Right lobe of liver (tissue), 6 donors: Measurements from ENCODE around the gene AGAP3. TPM values are rescaled to one million over a fixed set of nuclear protein-coding genes. Genes with fewer than 3 reads are reported as not detected.

Experiments used
- ATAC-seq, 4 donors: fragments of 200-7000 bp; cut with Tn5 transposase; one replicate each; pipeline ENCODE4 v1.9.1; 2020; ENCODE audit warnings: mild to moderate bottlenecking in 4 of 4, moderate library complexity in 4 of 4
- DNase-seq, 3 donors: peaks; one replicate each; pipeline ENCODE4 v3.0.0-alpha.2; 2020
- H3K27ac ChIP-seq, 3 donors: fragments of 200-600 bp; one replicate each; pipeline ENCODE4 v1.8.0; 2022
- H3K27me3 ChIP-seq, 2 donors: fragments of 200-600 bp; one replicate each; pipeline ENCODE4 v1.8.0; 2022
- H3K36me3 ChIP-seq, 4 donors: fragments of 200-600 bp; sonication (generic) in 1 of 4; one replicate each; pipeline versions ENCODE4 v1.5.1 to v1.8.0; 2017 to 2022; ENCODE audit warnings: control low read depth in 1 of 4
- H3K4me1 ChIP-seq, 4 donors: fragments of 200-600 bp; sonication (generic) in 1 of 4; one replicate each; pipeline versions ENCODE4 v1.5.1 to v1.8.0; 2017 to 2022; ENCODE audit warnings: control low read depth in 1 of 4
- H3K4me3 ChIP-seq, 3 donors: fragments of 200-600 bp; one replicate each; pipeline ENCODE4 v1.8.0; 2022
- H3K9me3 ChIP-seq, 4 donors: fragments of 200-600 bp; sonication (generic) in 1 of 4; one replicate each; pipeline versions ENCODE4 v1.5.1 to v1.8.0; 2017 to 2022; ENCODE audit warnings: control low read depth in 1 of 4
- POLR2A ChIP-seq: fragments of 450-650 bp; IDR thresholded peaks from one replicate; pipeline ENCODE4 v1.6.1; 2017; ENCODE audit warnings: antibody characterized with exemption, mild to moderate bottlenecking
- WGBS: methylation state at CpG from one replicate; pipeline ENCODE4 v1.1.6; 2018; ENCODE audit warnings: low coverage, low lambda C conversion rate; ENCODE audit not compliant: insufficient coverage; ENCODE audit errors: missing lambda C conversion rate; 5-methylcytosine and 5-hydroxymethylcytosine counted together
- intact Hi-C, 2 donors: fragments of 100-400 bp; cut with DNase I; formaldehyde crosslinking; loops; one replicate each; pipeline versions ENCODE4 v1.11.2 to v1.14.1; 2022
- total RNA-seq, 6 experiments: library from RNA; depleted of rRNA in 2 of 6; stranded (reverse); fragments of >200 nt in 2 of 6; fragmentation: NEBNext Ultra II Directional in 3 of 6; extraction: Animal tissue kit (Norgen Biotek cat#: 25700) in 3 of 6; gene quantifications; one replicate each; pipeline versions ENCODE4 v1.1.0 to v1.2.4, GENCODE V29; 2016 to 2023
- TF ChIP-seq, protein P1 (sequence below), 4 donors: fragments of 200-600 bp in 3 of 4; fragments of 450-650 bp in 1 of 4; IDR thresholded peaks; one replicate each; pipeline versions ENCODE4 v1.5.1 to v1.8.0; 2016 to 2022; ENCODE audit warnings: antibody characterized with exemption in 4 of 4, mild to moderate bottlenecking in 2 of 4
- donor health status: DM: no; HTN: yes; CAD: no.
- donor health status: DM: no; HTN: no; CAD: no.
- donor health status: DM: no; HTN: no; CAD: no.
- donor health status: DM: no; HTN: yes; CAD: no.
- donor health status: DM: no; HTN: yes; CAD: no.

AGAP3 gene
- total RNA-seq, 6 experiments from 2014 or later, result 36.3 to 44.3 (median 39.5) TPM

DNA sequence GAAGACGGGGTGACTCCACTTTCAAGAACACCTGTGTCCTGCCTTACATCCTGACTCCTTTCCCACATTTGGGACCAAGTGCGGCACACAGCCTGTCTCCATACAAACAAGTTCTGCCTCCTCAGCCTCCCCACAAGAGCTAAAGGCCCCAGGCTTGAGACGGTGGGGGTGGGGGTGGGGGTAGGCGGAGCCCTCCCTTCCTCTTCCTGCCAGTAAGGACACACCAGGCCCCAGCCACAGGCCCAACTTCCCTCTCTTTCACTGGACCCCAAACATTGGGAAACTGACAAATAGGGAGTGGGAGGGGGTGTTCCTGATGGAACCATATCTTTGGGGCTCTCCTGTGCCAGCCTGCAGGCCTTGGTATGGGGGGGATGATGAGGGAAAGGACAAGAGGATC lies 33.2 kb upstream of the AGAP3 start:
- no peak for ATAC-seq
- TF ChIP-seq POLR2A, result no peak
- TF ChIP-seq, protein P1, sequence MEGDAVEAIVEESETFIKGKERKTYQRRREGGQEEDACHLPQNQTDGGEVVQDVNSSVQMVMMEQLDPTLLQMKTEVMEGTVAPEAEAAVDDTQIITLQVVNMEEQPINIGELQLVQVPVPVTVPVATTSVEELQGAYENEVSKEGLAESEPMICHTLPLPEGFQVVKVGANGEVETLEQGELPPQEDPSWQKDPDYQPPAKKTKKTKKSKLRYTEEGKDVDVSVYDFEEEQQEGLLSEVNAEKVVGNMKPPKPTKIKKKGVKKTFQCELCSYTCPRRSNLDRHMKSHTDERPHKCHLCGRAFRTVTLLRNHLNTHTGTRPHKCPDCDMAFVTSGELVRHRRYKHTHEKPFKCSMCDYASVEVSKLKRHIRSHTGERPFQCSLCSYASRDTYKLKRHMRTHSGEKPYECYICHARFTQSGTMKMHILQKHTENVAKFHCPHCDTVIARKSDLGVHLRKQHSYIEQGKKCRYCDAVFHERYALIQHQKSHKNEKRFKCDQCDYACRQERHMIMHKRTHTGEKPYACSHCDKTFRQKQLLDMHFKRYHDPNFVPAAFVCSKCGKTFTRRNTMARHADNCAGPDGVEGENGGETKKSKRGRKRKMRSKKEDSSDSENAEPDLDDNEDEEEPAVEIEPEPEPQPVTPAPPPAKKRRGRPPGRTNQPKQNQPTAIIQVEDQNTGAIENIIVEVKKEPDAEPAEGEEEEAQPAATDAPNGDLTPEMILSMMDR (IDR thresholded peaks at IDR 0.05), result no peak
- Histone ChIP-seq H3K9me3 (no peaks in the 10 kb centered on the region), H3K4me1 (peaks cover 0 to 11% (median 0%) of the 10 kb centered on the region in 4 donors), H3K27me3 (no peaks in the 10 kb centered on the region), H3K4me3 (no peak overlapping the region), H3K36me3 (no peaks in the 10 kb centered on the region), H3K27ac (no peak overlapping the region)
- intact Hi-C loops, result no loop called here
- WGBS, result 60% methylated on average over 1 of the region's 4 CpGs
- DNase-seq, result no peak

DNA sequence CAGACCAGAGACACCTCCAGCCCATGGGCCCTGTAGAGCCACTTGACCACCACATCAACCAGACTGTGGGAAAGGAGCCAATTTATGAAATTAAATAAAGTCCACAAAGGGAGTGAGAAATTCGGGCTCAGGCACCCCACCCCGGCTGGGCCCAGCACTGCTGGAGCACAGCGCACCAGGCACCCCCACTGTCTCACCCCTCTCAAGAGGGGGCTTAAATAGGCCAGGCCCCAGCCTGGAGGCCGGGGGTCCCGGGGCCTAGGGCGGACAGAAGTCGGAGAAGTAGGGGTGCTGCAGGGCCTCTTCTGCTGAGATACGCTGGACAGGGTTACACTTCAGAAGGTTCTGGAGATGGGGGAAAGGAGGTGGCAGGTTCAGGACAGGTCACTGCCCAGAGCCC lies 32.5 kb upstream of the AGAP3 start:
- DNase-seq (no peak), ATAC-seq (no peak)
- no peaks in the 10 kb centered on the region for H3K9me3 ChIP-seq
- H3K4me3 ChIP-seq, result no peak overlapping the region
- H3K4me1 ChIP-seq, result peaks cover 0 to 14% (median 2%) of the 10 kb centered on the region in 4 donors
- H3K27me3 ChIP-seq, result no peaks in the 10 kb centered on the region
- no peak overlapping the region for H3K27ac ChIP-seq
- H3K36me3 ChIP-seq, result no peaks in the 10 kb centered on the region
- TF ChIP-seq, protein P1 (IDR thresholded peaks at IDR 0.05), result no peak
- TF ChIP-seq POLR2A, result no peak
- no CpG with 5 or more reads among the region's 8 CpGs for WGBS
- intact Hi-C loops, result no loop called here

DNA sequence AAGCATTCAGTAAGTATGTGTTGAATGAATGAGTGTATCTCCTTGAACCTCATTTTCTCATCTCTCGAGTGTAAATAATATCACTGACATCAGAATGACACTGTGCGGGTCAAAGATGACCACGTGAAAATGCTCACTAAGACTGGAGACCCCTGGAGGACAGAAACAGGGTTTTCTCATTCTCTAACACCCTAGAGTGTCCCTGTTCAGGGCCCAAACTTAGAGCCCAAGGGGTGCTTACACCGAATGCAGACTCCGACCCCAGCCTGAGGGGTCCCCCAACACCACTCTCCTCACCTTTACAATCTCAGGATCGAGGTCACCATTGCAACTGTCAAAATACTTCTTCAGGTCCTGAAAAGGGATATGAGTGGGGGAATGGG lies 30.0 kb upstream of the AGAP3 start:
- H3K27me3 ChIP-seq, result no peaks in the 10 kb centered on the region
- no peaks in the 10 kb centered on the region for H3K36me3 ChIP-seq
- TF ChIP-seq POLR2A, result no peak
- TF ChIP-seq, protein P1 (IDR thresholded peaks at IDR 0.05), result no peak
- ATAC-seq (no peak), DNase-seq (no peak)
- 89% methylated on average over 4 of the region's 6 CpGs for WGBS
- H3K4me1 ChIP-seq, result peaks cover 0 to 25% (median 8%) of the 10 kb centered on the region in 4 donors
- H3K9me3 ChIP-seq, result no peaks in the 10 kb centered on the region
- no peak overlapping the region for H3K27ac ChIP-seq
- no peak overlapping the region for H3K4me3 ChIP-seq
- intact Hi-C loops, result no loop called here

DNA sequence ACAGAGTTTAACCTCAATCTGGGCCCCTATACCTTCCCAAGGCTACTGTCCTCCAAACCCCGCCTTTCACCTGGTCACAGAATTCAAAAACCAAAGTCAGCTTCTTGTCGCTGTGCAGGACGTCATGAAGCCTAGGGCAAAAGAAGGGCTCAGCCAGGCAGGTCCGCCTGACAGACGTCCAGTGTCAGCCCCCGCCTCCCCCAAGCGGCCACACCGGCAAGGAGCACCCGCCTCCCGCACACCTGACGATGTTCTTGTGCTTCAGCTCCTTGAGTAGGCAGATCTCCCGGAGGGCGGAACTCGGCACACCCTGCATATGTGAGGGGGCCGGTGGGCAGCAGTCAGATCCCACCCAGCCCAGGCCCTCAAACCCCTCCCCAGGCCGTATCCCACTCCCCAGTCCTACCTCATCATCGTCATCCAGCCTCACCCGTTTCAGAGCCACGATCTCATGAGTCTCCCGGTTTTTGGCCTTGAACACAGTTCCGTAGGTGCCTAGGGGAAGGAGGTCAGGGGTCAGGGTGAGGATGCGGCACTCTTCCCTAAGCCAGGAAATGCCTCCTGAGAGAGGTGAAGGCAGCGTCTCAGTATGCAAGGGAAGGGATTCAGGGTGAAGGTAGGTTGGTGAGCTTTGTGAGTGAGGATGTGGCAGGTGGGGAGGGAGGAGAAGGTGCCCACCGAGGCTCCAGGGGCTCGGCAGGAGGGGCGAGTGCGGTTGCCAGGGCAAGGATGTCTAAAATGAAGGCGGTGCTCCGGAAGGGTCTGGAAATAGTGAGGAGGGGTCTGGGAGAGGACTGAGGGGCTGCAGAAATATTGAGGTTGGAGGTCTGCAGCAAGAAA lies 29.4 kb upstream of the AGAP3 start:
- WGBS, result 22% methylated on average over 19 of the region's 29 CpGs
- peak in 1 of 3 donors; percentile 39 for DNase-seq

More for the DNA sequence above, 29.4 kb upstream of the AGAP3 start:
- intact Hi-C loops, result no loop called here
- H3K9me3 ChIP-seq, result no peaks in the 10 kb centered on the region
- TF ChIP-seq POLR2A, result no peak
- TF ChIP-seq, protein P1 (IDR thresholded peaks at IDR 0.05), result no peak
- no peaks in the 10 kb centered on the region for H3K27me3 ChIP-seq
- H3K27ac ChIP-seq, result no peak overlapping the region
- H3K36me3 ChIP-seq, result no peaks in the 10 kb centered on the region
- peaks cover 0 to 31% (median 11%) of the 10 kb centered on the region in 4 donors for H3K4me1 ChIP-seq
- peak overlapping the region; percentile 72 to 92 (median 79) for H3K4me3 ChIP-seq
- ATAC-seq, result no peak
